NT2/D1 (cell line): ENCODE results near the gene VDAC1.

Experiments
- DNase-seq: peaks from one replicate; pipeline ENCODE4 v3.0.0-alpha.2; 2011; ENCODE audit warnings: low read depth, low spot score
- H3K27me3 ChIP-seq: 2 replicates; pipeline ENCODE4 v1.6.0; 2011; ENCODE audit warnings: mild to moderate bottlenecking; ENCODE audit not compliant: insufficient read length, insufficient read depth
- H3K36me3 ChIP-seq: 2 replicates; pipeline ENCODE4 v1.6.1; 2011; ENCODE audit warnings: mild to moderate bottlenecking, low read length, mixed read lengths; ENCODE audit not compliant: insufficient read depth, insufficient read length
- H3K4me1 ChIP-seq: 2 replicates; pipeline ENCODE4 v1.5.1; 2011; ENCODE audit not compliant: insufficient read depth, insufficient read length
- H3K4me3 ChIP-seq: 2 replicates; pipeline ENCODE4 v1.5.1; 2011; ENCODE audit warnings: low read depth; ENCODE audit not compliant: insufficient read length
- H3K9ac ChIP-seq: 2 replicates; pipeline ENCODE4 v1.6.0; 2011; ENCODE audit warnings: low read depth; ENCODE audit not compliant: insufficient read length
- H3K9me3 ChIP-seq: 2 replicates; pipeline ENCODE4 v1.5.1; 2011; ENCODE audit warnings: mild to moderate bottlenecking, low read length; ENCODE audit not compliant: insufficient read depth
- SUZ12 ChIP-seq: IDR thresholded peaks from 2 replicates; pipeline ENCODE4 v1.6.1; 2011; ENCODE audit not compliant: insufficient read length, insufficient read depth; ENCODE audit errors: extremely low read depth
- YY1 ChIP-seq: IDR thresholded peaks from 2 replicates; pipeline ENCODE4 v1.6.1; 2011; ENCODE audit not compliant: insufficient read length, insufficient read depth
- ZNF274 ChIP-seq: IDR thresholded peaks from 2 replicates; pipeline ENCODE4 v1.6.1; 2011; ENCODE audit warnings: mild to moderate bottlenecking, low read depth, low read length

Gene VDAC1

DNA sequence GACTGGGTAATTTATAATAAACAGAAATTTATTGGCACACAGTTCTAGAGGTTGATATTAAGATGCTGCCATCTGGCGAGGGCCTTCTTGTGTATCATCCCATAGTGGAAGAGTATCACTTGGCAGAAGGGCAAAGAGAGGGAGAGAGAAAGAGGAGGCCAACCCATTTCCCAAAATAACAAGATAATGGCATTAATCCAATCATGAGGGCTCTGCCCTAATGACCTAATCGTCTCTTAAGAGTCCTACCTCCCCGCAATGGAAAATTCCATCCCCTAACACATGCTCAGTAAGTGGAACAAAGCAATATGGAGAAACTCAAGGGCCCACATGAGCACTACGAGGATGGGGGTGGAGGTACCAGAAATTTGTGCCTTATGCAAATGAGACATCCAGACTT, 17.6 kb upstream of the VDAC1 start:
- Histone ChIP-seq H3K9me3 (no peaks in the 10 kb centered on the region), H3K4me1 (no peaks in the 10 kb centered on the region), H3K36me3 (no peaks in the 10 kb centered on the region), H3K9ac (no peak overlapping the region), H3K27me3 (peaks cover 2% of the 10 kb centered on the region), H3K4me3 (no peak overlapping the region)
- no peak for DNase-seq
- TF ChIP-seq SUZ12 (no peak), YY1 (no peak), ZNF274 (no peak)

DNA sequence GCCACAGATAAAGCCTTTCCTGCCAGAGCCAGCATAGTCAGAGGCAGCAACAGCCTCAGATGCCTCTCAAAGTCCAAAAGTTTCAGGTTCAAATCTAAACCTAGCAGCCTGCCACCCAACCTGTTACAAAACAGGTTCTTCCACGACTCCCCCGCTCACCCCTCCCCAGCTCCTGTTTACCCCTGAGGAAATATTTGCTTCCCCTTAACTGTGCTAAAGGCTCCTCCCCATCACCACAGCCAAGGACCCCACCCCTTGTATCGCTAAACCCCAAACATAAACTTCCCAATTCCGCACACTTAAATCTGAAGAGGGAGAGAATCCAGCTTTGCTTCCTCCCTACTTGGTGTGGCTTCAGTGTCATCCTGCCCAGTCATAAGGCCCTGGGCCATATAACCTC, 15.4 kb upstream of the VDAC1 start:
- no peak for DNase-seq
- no peaks in the 10 kb centered on the region for H3K4me1 ChIP-seq
- H3K27me3 ChIP-seq = peaks cover under 1% of the 10 kb centered on the region
- no peaks in the 10 kb centered on the region for H3K9me3 ChIP-seq
- H3K4me3 ChIP-seq = no peak overlapping the region
- TF ChIP-seq YY1 = no peak
- TF ChIP-seq ZNF274 = no peak
- no peak for TF ChIP-seq SUZ12
- no peak overlapping the region for H3K9ac ChIP-seq
- no peaks in the 10 kb centered on the region for H3K36me3 ChIP-seq

DNA sequence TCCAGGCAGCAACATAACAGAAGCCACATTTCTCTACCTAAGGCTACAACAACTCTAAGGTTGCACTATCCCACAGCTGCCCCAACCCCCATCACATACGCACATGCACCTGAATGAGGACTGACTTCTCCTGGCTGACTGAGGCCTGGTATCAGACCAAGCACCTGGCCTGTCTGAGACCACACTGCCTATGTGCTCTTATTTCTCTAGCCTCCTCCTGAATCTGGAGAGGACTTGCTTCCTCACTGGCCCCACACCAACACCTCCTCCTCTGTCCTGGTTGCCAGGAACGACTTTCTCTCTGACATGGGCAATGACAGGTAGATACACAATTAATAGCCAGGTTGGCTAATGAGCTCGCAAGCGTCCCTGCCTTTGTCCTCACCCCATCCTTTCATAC, 14.9 kb upstream of the VDAC1 start:
- TF ChIP-seq SUZ12 (no peak), YY1 (no peak), ZNF274 (no peak)
- no peaks in the 10 kb centered on the region for H3K27me3 ChIP-seq
- H3K4me1 ChIP-seq = no peaks in the 10 kb centered on the region
- H3K4me3 ChIP-seq = no peak overlapping the region
- DNase-seq = no peak
- H3K36me3 ChIP-seq = no peaks in the 10 kb centered on the region
- no peaks in the 10 kb centered on the region for H3K9me3 ChIP-seq
- H3K9ac ChIP-seq = no peak overlapping the region

DNA sequence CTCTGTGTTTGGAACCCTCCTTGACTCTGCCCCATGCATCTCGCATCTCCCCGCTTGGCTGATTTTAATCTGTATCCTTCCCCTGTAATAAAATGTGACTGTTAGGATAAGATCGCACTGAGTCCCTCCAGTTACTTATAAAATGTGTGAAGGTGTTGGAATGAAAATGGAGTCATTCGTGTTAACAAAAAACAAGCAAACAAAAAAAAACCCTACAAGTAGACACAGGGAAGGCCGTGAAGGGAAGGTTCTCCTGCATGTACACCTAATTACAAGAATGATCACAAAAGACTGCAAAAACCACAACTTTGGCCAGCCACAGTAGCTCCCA, 14.2 kb upstream of the VDAC1 start:
- Histone ChIP-seq H3K36me3 (no peaks in the 10 kb centered on the region), H3K4me1 (no peaks in the 10 kb centered on the region), H3K9ac (no peak overlapping the region), H3K9me3 (no peaks in the 10 kb centered on the region), H3K27me3 (no peaks in the 10 kb centered on the region), H3K4me3 (no peak overlapping the region)
- no peak for DNase-seq
- TF ChIP-seq YY1 (no peak), ZNF274 (no peak), SUZ12 (no peak)

DNA sequence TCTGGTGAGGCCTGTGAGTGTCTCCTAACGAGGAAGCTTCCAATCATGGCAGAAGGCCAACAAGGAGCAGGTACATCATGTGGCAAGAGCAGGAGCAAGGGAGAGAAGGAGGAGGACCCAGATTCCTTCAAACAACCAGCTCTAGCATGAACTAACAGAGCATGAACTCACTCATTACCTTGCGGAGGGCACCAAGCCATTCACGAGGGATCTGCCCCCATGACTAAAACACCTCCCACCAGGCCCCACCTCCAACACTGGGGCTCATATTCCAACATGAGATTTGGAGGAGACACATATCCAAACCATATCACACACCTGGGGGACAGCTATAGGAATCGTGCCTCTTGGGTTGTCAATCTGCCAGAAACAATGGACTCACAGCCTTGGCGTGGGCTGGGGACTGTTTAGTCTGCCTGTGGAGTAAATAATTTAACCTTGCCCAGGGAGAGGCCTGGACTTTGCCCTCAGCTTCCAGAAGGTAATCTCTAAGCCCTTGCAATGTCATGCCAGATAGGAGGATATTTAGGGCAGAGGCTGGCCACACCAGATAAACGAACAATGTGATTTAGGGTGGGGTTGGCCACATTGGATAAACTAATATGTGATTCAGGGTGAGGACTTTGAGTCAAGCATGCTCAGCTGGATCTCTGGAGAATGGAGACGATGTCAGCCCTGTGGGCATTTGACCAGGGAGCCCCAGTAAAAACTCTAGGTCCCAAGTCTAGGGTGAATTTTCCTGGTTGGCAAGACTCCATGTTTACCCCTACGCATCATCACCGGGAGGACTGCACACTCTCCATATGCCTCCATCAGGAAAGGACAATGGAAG, 13.6 kb upstream of the VDAC1 start:
- no peaks in the 10 kb centered on the region for H3K4me1 ChIP-seq
- TF ChIP-seq SUZ12 (no peak), ZNF274 (no peak), YY1 (no peak)
- no peaks in the 10 kb centered on the region for H3K36me3 ChIP-seq
- H3K4me3 ChIP-seq = no peak overlapping the region
- no peaks in the 10 kb centered on the region for H3K27me3 ChIP-seq
- H3K9me3 ChIP-seq = no peaks in the 10 kb centered on the region
- no peak overlapping the region for H3K9ac ChIP-seq
- DNase-seq = no peak

DNA sequence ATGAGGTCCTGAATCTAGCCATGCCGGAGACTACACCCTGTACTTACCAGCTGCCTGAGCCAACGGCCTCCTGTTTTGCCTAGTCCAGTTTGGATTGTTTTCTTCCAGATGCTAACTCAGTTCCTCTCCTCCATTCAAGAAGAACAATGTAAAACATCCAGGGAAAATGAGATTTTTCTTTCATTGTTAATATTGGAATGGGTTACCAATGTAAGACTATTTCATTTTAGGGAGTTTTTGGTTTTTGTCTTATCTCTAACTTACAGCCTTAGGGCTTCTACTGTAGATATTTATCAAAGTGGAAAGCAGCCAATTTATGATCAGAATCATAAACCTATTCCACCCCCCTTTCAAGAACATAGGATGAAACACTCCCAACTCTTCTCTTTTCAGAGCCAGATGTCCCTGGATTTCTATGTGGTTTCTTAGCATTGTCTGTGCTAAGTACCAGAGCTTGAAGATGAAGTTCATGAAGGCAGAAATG, 3.5 kb upstream of the VDAC1 start:
- no peaks in the 10 kb centered on the region for H3K4me1 ChIP-seq
- no peaks in the 10 kb centered on the region for H3K27me3 ChIP-seq
- no peak overlapping the region for H3K4me3 ChIP-seq
- H3K9me3 ChIP-seq = no peaks in the 10 kb centered on the region
- peaks cover 2% of the 10 kb centered on the region for H3K36me3 ChIP-seq
- no peak for TF ChIP-seq YY1
- no peak for TF ChIP-seq SUZ12
- no peak for TF ChIP-seq ZNF274
- DNase-seq = no peak
- no peak overlapping the region for H3K9ac ChIP-seq

DNA sequence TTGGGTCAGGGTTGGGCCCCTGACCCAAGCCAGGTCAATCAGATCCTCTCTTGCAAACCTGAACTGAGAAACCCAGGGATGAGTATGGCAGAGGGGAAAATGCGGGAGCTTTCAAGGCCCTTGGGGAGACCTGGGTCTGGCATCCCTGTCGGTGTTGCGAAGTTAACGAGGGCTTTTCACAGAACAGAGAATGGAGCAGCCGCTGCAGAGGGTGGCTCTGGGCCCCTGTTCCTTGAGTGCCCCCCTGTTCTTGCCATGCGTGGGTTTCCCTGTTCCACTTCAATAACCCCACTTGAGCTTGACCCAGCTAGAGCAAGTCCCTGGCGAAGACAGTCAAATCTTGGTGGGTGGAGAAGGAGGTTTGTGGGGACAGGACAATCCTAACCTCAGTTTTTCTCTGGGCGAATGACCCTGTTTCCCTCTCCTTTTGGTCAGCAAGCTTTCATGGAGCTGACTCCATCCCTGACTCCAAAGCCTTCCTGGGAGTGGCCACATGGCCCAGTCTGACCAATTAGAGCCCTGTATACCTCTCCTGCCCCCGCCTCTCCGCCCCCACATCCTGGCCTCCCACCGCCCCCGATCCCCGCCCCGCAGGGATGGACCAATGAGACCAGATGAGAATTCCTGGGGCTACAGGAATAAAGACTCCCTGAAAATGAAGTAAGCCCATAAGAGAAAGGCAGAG, 2.9 kb upstream of the VDAC1 start:
- H3K4me1 ChIP-seq = peaks cover 3% of the 10 kb centered on the region
- peaks cover 7% of the 10 kb centered on the region for H3K36me3 ChIP-seq
- no peaks in the 10 kb centered on the region for H3K27me3 ChIP-seq
- H3K4me3 ChIP-seq = no peak overlapping the region
- no peaks in the 10 kb centered on the region for H3K9me3 ChIP-seq
- DNase-seq = no peak
- no peak for TF ChIP-seq ZNF274
- no peak for TF ChIP-seq YY1
- TF ChIP-seq SUZ12 = no peak
- H3K9ac ChIP-seq = no peak overlapping the region
